Pancreas (tissue), 10 donors: ENCODE results near the gene ZHX3. TPM values are rescaled to one million over a fixed set of nuclear protein-coding genes. Genes with fewer than 3 reads are reported as not detected.

Experiments
- ATAC-seq, 4 donors: fragments of 200-7000 bp; cut with Tn5 transposase; one replicate each; pipeline versions ENCODE4 v1.8.0 to v1.9.1; 2020; ENCODE audit warnings: mild to moderate bottlenecking in 4 of 4, moderate library complexity in 4 of 4
- DNase-seq, 6 donors: peaks; one replicate each; pipeline ENCODE4 v3.0.0-alpha.2; 2020
- FAIRE-seq: peaks from 2 replicates; lab custom pipeline; 2012; peaks lifted over from hg19 to GRCh38; lab: Jason Lieb, UNC
- H3K27ac ChIP-seq, 4 donors: fragments of 200-600 bp; sonication (generic); 1 replicate in 3 of 4; 2 replicates in 1 of 4; pipeline versions ENCODE4 v1.5.0 to v1.8.0; 2020
- H3K27me3 ChIP-seq, 4 donors: fragments of 200-600 bp; one replicate each; pipeline ENCODE4 v1.8.0; 2021
- H3K36me3 ChIP-seq, 3 donors: fragments of 200-600 bp; sonication (generic) in 1 of 3; one replicate each; pipeline versions ENCODE4 v1.5.0 to v1.8.0; 2020 to 2021
- H3K4me1 ChIP-seq, 3 donors: fragments of 200-600 bp; one replicate each; pipeline ENCODE4 v1.8.0; 2021
- H3K4me3 ChIP-seq, 4 donors: fragments of 200-600 bp; sonication (generic) in 2 of 4; one replicate each; pipeline versions ENCODE4 v1.5.0 to v1.8.0; 2020 to 2021
- H3K9me3 ChIP-seq, 4 donors: fragments of 200-600 bp; one replicate each; pipeline ENCODE4 v1.8.0; 2021
- CTCF ChIP-seq, 4 donors: fragments of 200-600 bp; sonication (generic) in 3 of 4; IDR thresholded peaks; one replicate each; pipeline versions ENCODE4 v1.5.0 to v1.8.0; 2021; ENCODE audit warnings: antibody characterized with exemption in 4 of 4
- WGBS, 2 donors: extraction: QIAGEN DNeasy Blood & Tissue Kit; methylation state at CpG; one replicate each; pipeline ENCODE4 v1.1.7; 2013; 5-methylcytosine and 5-hydroxymethylcytosine counted together
- intact Hi-C, 3 donors: fragments of 100-400 bp; cut with DNase I; formaldehyde crosslinking; loops; one replicate each; pipeline versions ENCODE4 v1.11.1 to v1.14.2; 2022
- polyA plus RNA-seq, 2 donors: library from polyadenylated mRNA; stranded (reverse); fragments of 200-250 nt; gene quantifications; one replicate each; pipeline ENCODE4 v1.2.3, GENCODE V29; 2013
- total RNA-seq, 6 donors: library from RNA; stranded (reverse); fragmentation: NEBNext Ultra II Directional in 4 of 6; extraction: Animal tissue kit (Norgen Biotek cat#: 25700) in 4 of 6; gene quantifications; one replicate each; pipeline versions ENCODE4 v1.2.1 to v1.2.4, GENCODE V29; 2021 to 2023
- donor health status: healthy with polysubstance abuse.
- donor health status: DM: no; HTN: no; CAD: no; lungs with moderate emphysema.
- donor health status: DM: no; HTN: no; CAD: no.
- donor health status: control.
- donor health status: control.
- donor health status: Bipolar disorder and iron deficiency.
- donor health status: DM: yes; HTN: yes; CAD: no.
- donor health status: DM: no; HTN: no; CAD: no.
- donor health status: DM: no; HTN: no; CAD: no.
- donor health status: DM: yes; HTN: yes; CAD: no.

The ZHX3 gene
- total and polyA plus RNA-seq, 8 donors: 7.9 to 17.3 (median 13.0) TPM

GRCh38 chr20:41171736-41172295 is 145.7 kb downstream of the ZHX3 start:
- Histone ChIP-seq H3K9me3 (no peaks in the 10 kb centered on the region), H3K36me3 (peaks cover 0 to 25% (median 3%) of the 10 kb centered on the region in 3 donors), H3K27me3 (no peaks in the 10 kb centered on the region), H3K27ac (no peak overlapping the region), H3K4me3 (no peak overlapping the region), H3K4me1 (peaks cover 0 to 5% (median 5%) of the 10 kb centered on the region in 3 donors)
- FAIRE-seq (no peak), ATAC-seq (no peak), DNase-seq (peak in 1 of 6 donors; percentile 41)
- WGBS, 2 donors: 82 to 93% methylated on average over 3 of the region's 3 CpGs
- intact Hi-C loops: loop anchor here in 2 of 3 donors (5.0 kb wide), 2 partner anchors 165 to 170 kb away; partner anchors contain the start of gene LPIN3 (in 1 of the 2)
- no peak for TF ChIP-seq CTCF (IDR thresholded peaks at IDR 0.05)

DNA sequence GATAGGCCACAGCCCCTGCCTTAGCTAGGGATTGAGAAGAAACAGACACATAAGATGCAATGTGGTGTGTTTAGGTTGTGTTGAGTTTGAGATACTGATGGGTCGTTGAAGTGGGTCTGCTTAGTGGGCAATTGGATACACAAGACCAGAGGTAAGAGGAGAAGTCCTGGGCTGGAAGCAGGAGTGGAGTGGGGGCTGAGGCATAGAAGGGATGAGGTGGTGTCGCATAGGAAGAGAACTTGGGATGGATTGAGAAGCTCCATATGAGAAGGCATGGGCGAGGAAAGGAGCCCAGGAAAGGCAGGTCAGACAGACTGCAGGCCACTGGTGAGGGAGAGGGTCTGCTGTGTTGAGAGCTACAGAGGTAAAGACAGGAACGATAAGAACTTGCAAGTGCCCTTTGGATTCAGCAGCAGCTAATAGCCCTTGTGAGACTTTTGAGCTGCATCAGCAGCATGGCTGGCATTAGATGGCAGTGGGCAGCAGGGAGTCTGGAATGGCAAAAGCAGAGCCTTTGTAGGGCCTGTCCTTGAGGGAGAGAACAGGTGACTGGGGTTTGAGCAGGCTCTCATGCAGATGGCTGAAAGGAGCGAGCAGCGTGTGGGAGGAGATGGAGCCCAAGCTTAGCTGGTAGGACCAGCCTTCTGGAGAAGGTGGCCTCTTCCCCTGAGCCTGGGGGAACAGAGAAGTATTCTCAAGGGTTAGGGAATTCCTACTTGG is 147.0 kb downstream of the ZHX3 start:
- no peak for TF ChIP-seq CTCF (IDR thresholded peaks at IDR 0.05)
- Histone ChIP-seq H3K9me3 (no peaks in the 10 kb centered on the region), H3K4me3 (no peak overlapping the region), H3K27me3 (no peaks in the 10 kb centered on the region), H3K4me1 (peaks cover 0 to 5% (median 5%) of the 10 kb centered on the region in 3 donors), H3K27ac (no peak overlapping the region), H3K36me3 (peaks cover 0 to 38% (median 2%) of the 10 kb centered on the region in 3 donors)
- DNase-seq: no peak
- intact Hi-C loops: loop anchor here in 2 of 3 donors (5.0 kb wide), 2 partner anchors 167 to 172 kb away; partner anchors contain the start of gene LPIN3 (in 1 of the 2)
- no peak for FAIRE-seq
- ATAC-seq: no peak
- 92 to 94% methylated on average over 6 of the region's 6 CpGs for WGBS, 2 donors

- WGBS, 2 donors: 91 to 93% methylated on average over 14 of the region's 14 CpGs
- TF ChIP-seq CTCF (IDR thresholded peaks at IDR 0.05): no peak
- H3K9me3 ChIP-seq: no peaks in the 10 kb centered on the region
- no peak for FAIRE-seq
- H3K4me3 ChIP-seq: no peak overlapping the region
- DNase-seq: peak in 2 of 6 donors; percentile 10 to 42
- H3K27me3 ChIP-seq: no peaks in the 10 kb centered on the region
- intact Hi-C loops: loop anchor here in 2 of 3 donors (5.0 kb wide), 2 partner anchors 167 to 172 kb away; partner anchors contain the start of gene LPIN3 (in 1 of the 2)
- peaks cover 0 to 5% (median 5%) of the 10 kb centered on the region in 3 donors for H3K4me1 ChIP-seq
- peaks cover 0 to 45% (median 6%) of the 10 kb centered on the region in 3 donors for H3K36me3 ChIP-seq
- H3K27ac ChIP-seq: no peak overlapping the region
- ATAC-seq: no peak
These were observed 147.7 kb downstream of the ZHX3 start for GRCh38 chr20:41169791-41170351.

DNA sequence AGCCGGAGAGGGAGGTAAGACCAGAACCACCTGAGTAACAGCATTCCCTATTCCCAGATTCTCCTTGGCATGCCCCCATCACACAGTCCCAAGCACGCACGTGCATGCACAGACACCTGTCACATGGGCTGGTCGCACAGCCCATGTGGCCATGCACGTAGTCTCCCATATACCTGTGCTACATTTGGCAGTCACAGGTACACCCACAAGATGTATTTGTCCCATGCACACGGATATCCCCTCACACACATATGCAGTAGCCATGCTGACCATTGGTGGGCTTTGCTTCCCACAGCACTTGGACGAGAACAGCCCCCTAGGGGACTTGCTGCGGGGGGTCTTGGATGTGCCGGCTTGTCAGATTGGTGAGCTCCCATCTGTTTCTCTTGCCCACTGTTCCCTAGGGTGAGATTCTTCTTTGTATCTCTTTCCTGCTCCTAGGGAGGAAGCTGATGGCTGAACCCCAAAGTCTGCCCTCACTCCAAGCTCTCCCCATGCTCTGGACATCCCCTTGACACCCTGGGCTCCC is 148.3 kb downstream of the ZHX3 start:
- peaks cover 0 to 50% (median 12%) of the 10 kb centered on the region in 3 donors for H3K36me3 ChIP-seq

More for the DNA sequence above, 148.3 kb downstream of the ZHX3 start:
- intact Hi-C loops: no loop called here
- FAIRE-seq: no peak
- Histone ChIP-seq H3K4me1 (peaks cover 0 to 5% (median 5%) of the 10 kb centered on the region in 3 donors), H3K9me3 (no peaks in the 10 kb centered on the region), H3K4me3 (no peak overlapping the region), H3K27ac (no peak overlapping the region), H3K27me3 (no peaks in the 10 kb centered on the region)
- DNase-seq: peak in 2 of 6 donors; percentile 8 to 30
- ATAC-seq: no peak
- WGBS, 2 donors: 91 to 98% methylated on average over 9 of the region's 9 CpGs
- TF ChIP-seq CTCF (IDR thresholded peaks at IDR 0.05): no peak
